CD14-positive monocyte (primary cell): ENCODE measurements around the gene TRPV4. TPM values are rescaled to one million over a fixed set of nuclear protein-coding genes. Genes with fewer than 3 reads are reported as not detected.

Experiments
- DNase-seq, 3 donors: peaks; one replicate each; pipeline ENCODE4 v3.0.0-alpha.2; 2011 to 2022
- H2AFZ ChIP-seq: 2 replicates; pipeline ENCODE4 v1.6.0; 2012; ENCODE audit warnings: mild to moderate bottlenecking, low read depth, low read length, inconsistent platforms; ENCODE audit not compliant: insufficient read depth, poor library complexity, severe bottlenecking
- H3K27ac ChIP-seq, 2 donors: 1 replicate in 1 of 2; 2 replicates in 1 of 2; pipeline ENCODE4 v1.5.1; 2012 to 2013; ENCODE audit warnings: low read length in 2 of 2, control low read depth in 1 of 2, inconsistent platforms in 1 of 2, low read depth in 1 of 2, mild to moderate bottlenecking in 1 of 2
- H3K27me3 ChIP-seq, 2 donors: one replicate each; pipeline versions ENCODE4 v1.6.0 to v1.6.1; 2011 to 2013; ENCODE audit warnings: low read length in 2 of 2; ENCODE audit not compliant: control insufficient read depth in 2 of 2, insufficient read depth in 2 of 2
- H3K36me3 ChIP-seq, 2 donors: replicated peaks in 1 of 2; 1 replicate in 1 of 2; 2 replicates in 1 of 2; pipeline versions ENCODE4 v1.5.1 to v1.6.1; 2012 to 2013; ENCODE audit warnings: low read length in 2 of 2, control low read depth in 1 of 2, inconsistent platforms in 1 of 2, mild to moderate bottlenecking in 1 of 2; ENCODE audit not compliant: insufficient read depth in 2 of 2, control insufficient read depth in 1 of 2
- H3K4me1 ChIP-seq, 2 donors: 1 replicate in 1 of 2; 2 replicates in 1 of 2; pipeline versions ENCODE4 v1.5.1 to v1.6.1; 2012 to 2013; ENCODE audit warnings: low read length in 2 of 2, control low read depth in 1 of 2, inconsistent platforms in 1 of 2, mild to moderate bottlenecking in 1 of 2, moderate library complexity in 1 of 2; ENCODE audit not compliant: insufficient read depth in 2 of 2, control insufficient read depth in 1 of 2
- H3K4me2 ChIP-seq: replicated peaks from 2 replicates; pipeline ENCODE3; 2012; ENCODE audit warnings: low read length, moderate library complexity, mild to moderate bottlenecking; ENCODE audit not compliant: poor library complexity, severe bottlenecking; ENCODE audit errors: extremely low read depth
- H3K4me3 ChIP-seq, 3 experiments: fragments of 200-600 bp in 1 of 3; sonication (generic) in 1 of 3; replicated peaks in 1 of 3; 1 replicate in 2 of 3; 2 replicates in 1 of 3; pipeline ENCODE4 v1.5.1; 2011 to 2013; ENCODE audit warnings: low read length in 3 of 3, mild to moderate bottlenecking in 3 of 3, control low read depth in 2 of 3, low read depth in 2 of 3, inconsistent platforms in 1 of 3, moderate library complexity in 1 of 3
- H3K79me2 ChIP-seq: 2 replicates; pipeline ENCODE4 v1.6.0; 2012; ENCODE audit warnings: mild to moderate bottlenecking, control low read depth, inconsistent platforms, low read length, moderate library complexity; ENCODE audit not compliant: insufficient read depth
- H3K9ac ChIP-seq: 2 replicates; pipeline ENCODE4 v1.6.0; 2017; ENCODE audit warnings: low read length, mild to moderate bottlenecking; ENCODE audit not compliant: insufficient read depth, poor library complexity, severe bottlenecking
- H3K9me3 ChIP-seq, 2 donors: replicated peaks in 1 of 2; 1 replicate in 1 of 2; 2 replicates in 1 of 2; pipeline versions ENCODE4 v1.5.1 to v1.6.1; 2012 to 2013; ENCODE audit warnings: low read length in 2 of 2, control low read depth in 1 of 2; ENCODE audit not compliant: control insufficient read depth in 1 of 2, insufficient read depth in 1 of 2
- H4K20me1 ChIP-seq: 2 replicates; pipeline ENCODE4 v1.6.0; 2012; ENCODE audit warnings: mild to moderate bottlenecking, low read length, control low read depth, moderate library complexity; ENCODE audit not compliant: insufficient read depth
- H3K27ac Mint-ChIP-seq, 7 donors: one replicate each; pipeline ENCODE4 v1.8.0; 2020; ENCODE audit warnings: mild to moderate bottlenecking in 7 of 7, mixed read lengths in 7 of 7, moderate library complexity in 6 of 7, inconsistent platforms in 2 of 7
- H3K27me3 Mint-ChIP-seq, 3 donors: one replicate each; pipeline ENCODE4 v1.8.0; 2021 to 2022; ENCODE audit warnings: low read depth in 3 of 3, mild to moderate bottlenecking in 3 of 3, mixed read lengths in 3 of 3, moderate library complexity in 3 of 3, inconsistent platforms in 1 of 3
- H3K36me3 Mint-ChIP-seq, 2 donors: one replicate each; pipeline ENCODE4 v1.8.0; 2020; ENCODE audit warnings: mixed read lengths in 2 of 2, inconsistent platforms in 1 of 2, mild to moderate bottlenecking in 1 of 2
- H3K4me1 Mint-ChIP-seq: one replicate; pipeline ENCODE4 v1.8.0; 2020; ENCODE audit warnings: mild to moderate bottlenecking, mixed read lengths
- H3K4me3 Mint-ChIP-seq, 2 donors: one replicate each; pipeline ENCODE4 v1.8.0; 2020; ENCODE audit warnings: mild to moderate bottlenecking in 2 of 2, mixed read lengths in 2 of 2, moderate library complexity in 1 of 2
- H3K9me3 Mint-ChIP-seq, 7 donors: one replicate each; pipeline ENCODE4 v1.8.0; 2020 to 2022; ENCODE audit warnings: mixed read lengths in 7 of 7, mild to moderate bottlenecking in 6 of 7, moderate library complexity in 6 of 7, inconsistent platforms in 2 of 7
- CTCF ChIP-seq: fragments of 200-600 bp; IDR thresholded peaks from one replicate; pipeline ENCODE4 v1.8.0; 2022; ENCODE audit warnings: antibody characterized with exemption, mild to moderate bottlenecking
- WGBS: methylation state at CpG from one replicate; pipeline ENCODE4 v1.1.5; 2013; ENCODE audit warnings: missing lambda C conversion rate; ENCODE audit not compliant: insufficient coverage; 5-methylcytosine and 5-hydroxymethylcytosine counted together
- intact Hi-C, 2 donors: fragments of 100-400 bp; cut with micrococcal nuclease; formaldehyde crosslinking; loops; one replicate each; pipeline versions ENCODE4 v1.15.0 to v1.15.1; 2023
- polyA plus RNA-seq, 3 donors: library from polyadenylated mRNA; depleted of rRNA in 1 of 3; unstranded in 2 of 3; stranded (reverse) in 1 of 3; fragments of 300-500 nt in 2 of 3; fragments of >200 nt in 1 of 3; fragmentation: Illumina TruSeq in 2 of 3; gene quantifications; 1 replicate in 2 of 3; 2 replicates in 1 of 3; pipeline ENCODE4 v1.2.3, GENCODE V29; 2012 to 2021

The TRPV4 gene
- polyA plus RNA-seq, 3 donors: 0.64 to 3.1 (median 2.0) TPM

GRCh38 chr12:109880938-109881337 lies 47.7 kb upstream of the TRPV4 start:
- H2AFZ ChIP-seq: peak overlapping the region; percentile 89
- intact Hi-C loops: loop anchor here (2.0 to 10.0 kb wide), 3 partner anchors 34 to 76 kb away; no protein-coding TSS in a partner anchor
- peaks cover 42% of the 10 kb centered on the region for H3K79me2 ChIP-seq
- peaks cover 72% of the 10 kb centered on the region for H3K4me1 Mint-ChIP-seq
- WGBS: 15% methylated on average over 9 of the region's 9 CpGs
- no peaks in the 10 kb centered on the region for H3K36me3 ChIP-seq
- DNase-seq: no peak
- peak overlapping the region in 1 of 2 donors; percentile 61 for H3K27ac ChIP-seq
- peak overlapping the region; percentile 51 to 94 (median 86) for H3K27ac Mint-ChIP-seq
- H3K9ac ChIP-seq: peak overlapping the region; percentile 89
- peak overlapping the region; percentile 100 for H3K4me2 ChIP-seq
- peaks cover 11 to 23% of the 10 kb centered on the region in 2 donors for H3K36me3 Mint-ChIP-seq
- H3K4me3 Mint-ChIP-seq: peak overlapping the region; percentile 87 to 90
- peaks cover 28% of the 10 kb centered on the region for H4K20me1 ChIP-seq
- no peaks in the 10 kb centered on the region for H3K27me3 ChIP-seq
- no peaks in the 10 kb centered on the region for H3K9me3 Mint-ChIP-seq
- TF ChIP-seq CTCF: no peak
- H3K4me3 ChIP-seq: peak overlapping the region; percentile 56 to 97 (median 69)
- peaks cover 0 to 4% (median 2%) of the 10 kb centered on the region in 3 donors for H3K27me3 Mint-ChIP-seq
- no peaks in the 10 kb centered on the region for H3K9me3 ChIP-seq
- peaks cover 46 to 67% of the 10 kb centered on the region in 2 donors for H3K4me1 ChIP-seq

DNA sequence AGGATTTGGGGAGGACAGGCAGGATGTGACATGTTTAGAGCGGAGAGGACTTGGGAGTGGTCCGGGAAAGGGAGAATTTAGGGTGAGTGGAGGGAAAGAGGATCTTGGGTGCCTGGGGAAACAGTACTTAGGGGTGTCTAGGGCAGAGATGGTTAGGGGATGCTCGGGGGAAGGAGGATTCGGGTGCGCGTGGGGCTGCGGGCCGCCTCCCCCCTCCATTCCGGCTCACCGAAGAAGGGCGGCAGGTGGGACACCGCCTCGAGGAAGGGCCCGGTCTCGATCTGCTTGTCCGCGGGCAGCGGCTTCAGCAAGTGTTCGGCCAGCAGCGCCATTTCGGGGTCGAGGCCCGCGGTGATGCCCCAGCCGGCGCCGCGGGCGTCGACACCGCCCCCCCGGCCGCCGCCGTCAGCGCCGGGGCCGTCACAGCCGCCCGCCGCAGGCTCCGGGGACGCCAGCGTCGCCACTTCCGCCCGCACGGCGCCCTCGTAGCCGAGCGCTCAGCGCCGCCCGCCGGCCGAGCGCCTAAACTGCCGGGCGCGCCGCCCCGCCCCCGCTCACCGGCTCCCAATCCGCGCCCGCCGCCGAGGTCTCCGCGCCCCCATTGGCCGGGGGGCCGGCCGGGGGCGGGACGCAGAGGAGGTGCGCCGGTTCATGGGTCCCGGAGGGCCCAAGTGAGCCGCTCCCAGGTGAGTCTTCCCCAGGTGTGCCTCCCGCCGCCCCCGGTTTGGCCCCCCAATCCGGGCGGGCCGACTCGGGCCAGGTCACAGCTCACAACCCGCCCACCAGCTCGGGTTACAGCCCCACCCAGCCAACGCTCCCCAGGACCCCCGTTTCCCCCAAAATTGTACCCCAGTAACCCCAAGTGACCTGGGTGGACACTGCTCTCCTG lies 47.1 kb upstream of the TRPV4 start, which contains the start of gene GLTP:
TSS of gene GLTP (minus strand) at position 499 of the 889 bp plus-strand sequence. CDS start at position 332, 167 bp downstream.
- peak within 1 kb of the TSS; percentile 96 to 98 (median 97) for H3K4me3 ChIP-seq
- peak within 1 kb of the TSS; percentile 100 for H3K4me2 ChIP-seq
- DNase-seq: peak; percentile 78 to 90 (median 85)
- peak; percentile 68 for TF ChIP-seq CTCF
- H3K4me3 Mint-ChIP-seq: peak within 1 kb of the TSS; percentile 94 to 97
- H3K4me1 ChIP-seq: peaks cover 48 to 65% of the 10 kb centered on the region in 2 donors
- H3K36me3 ChIP-seq: no peaks in the 10 kb centered on the region
- peaks cover 0 to 4% (median 2%) of the 10 kb centered on the region in 3 donors for H3K27me3 Mint-ChIP-seq
- H3K4me1 Mint-ChIP-seq: peaks cover 73% of the 10 kb centered on the region
- H3K9me3 ChIP-seq: no peaks in the 10 kb centered on the region
- H3K79me2 ChIP-seq: peaks cover 49% of the 10 kb centered on the region
- intact Hi-C loops: loop anchor here (2.0 to 10.0 kb wide), 3 partner anchors 33 to 75 kb away; no protein-coding TSS in a partner anchor
- H2AFZ ChIP-seq: peak within 1 kb of the TSS; percentile 89
- H3K27ac Mint-ChIP-seq: peak within 1 kb of the TSS; percentile 87 to 98 (median 93)
- peak within 1 kb of the TSS; percentile 89 for H3K9ac ChIP-seq
- H3K27me3 ChIP-seq: no peaks in the 10 kb centered on the region
- no peaks in the 10 kb centered on the region for H3K9me3 Mint-ChIP-seq
- peaks cover 35% of the 10 kb centered on the region for H4K20me1 ChIP-seq
- peak within 1 kb of the TSS; percentile 72 to 92 for H3K27ac ChIP-seq
- 0% methylated on average over 88 of the region's 92 CpGs for WGBS
- peaks cover 11 to 30% of the 10 kb centered on the region in 2 donors for H3K36me3 Mint-ChIP-seq
